ENCODE results near the gene BHMT.
"Not testable (repeated sequence)": the region's sequence is repeated elsewhere in the genome, so short reads cannot be mapped to it uniquely, and the experiment has no call there.

Gene BHMT

DNA sequence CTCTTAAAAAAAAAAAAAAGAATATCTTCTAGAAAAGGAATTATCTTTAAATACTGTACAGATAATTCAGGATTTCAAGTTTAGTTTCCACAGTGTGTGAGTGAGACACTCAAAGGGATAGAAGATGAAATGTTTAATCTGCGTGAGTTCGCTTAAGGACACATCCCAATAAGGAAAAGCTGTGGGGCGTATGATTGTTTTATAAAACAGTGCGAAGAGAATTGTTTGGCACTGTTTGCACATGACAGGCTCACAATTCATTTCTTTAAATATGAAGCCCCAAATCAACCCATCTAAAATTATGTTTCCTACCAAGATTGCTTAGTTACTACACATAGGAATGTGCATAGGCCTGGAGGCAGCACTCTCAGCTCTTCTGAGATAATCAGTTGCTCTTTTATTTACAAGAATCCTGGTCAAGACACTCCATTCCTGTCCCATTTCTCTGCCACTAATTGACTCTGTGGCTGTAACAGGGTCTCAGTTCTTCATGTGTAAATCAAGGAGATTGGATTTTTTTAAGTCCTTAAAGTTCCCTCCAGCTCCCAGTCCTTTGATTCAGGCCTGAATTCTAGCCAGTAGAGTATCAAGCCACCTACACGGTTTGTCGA, 60.1 kb downstream of the BHMT start:
- in situ Hi-C loops (cut with HindIII; ENCODE audit: low sequenced_read_pairs) = no loop called here

DNA sequence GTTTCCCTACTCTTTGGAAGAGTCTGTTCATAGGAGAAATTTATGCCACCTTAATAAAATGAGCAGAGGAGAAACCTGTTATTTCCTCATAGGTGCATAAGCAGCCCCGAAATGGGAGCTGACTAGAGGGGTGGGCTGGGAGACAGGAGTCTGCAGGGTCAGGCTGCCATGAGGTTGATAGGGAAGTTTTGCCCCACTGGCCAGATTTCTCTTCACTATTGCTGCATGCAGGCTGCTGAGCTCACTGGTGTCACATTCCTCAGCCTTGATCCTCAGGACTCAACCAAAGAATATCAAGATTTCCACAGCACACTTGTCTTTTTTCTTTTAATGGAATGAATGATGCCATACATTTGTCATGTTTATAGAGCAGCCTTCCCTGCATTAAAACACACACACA, 60.7 kb downstream of the BHMT start:
- in situ Hi-C loops (cut with HindIII; ENCODE audit: low sequenced_read_pairs) = no loop called here

DNA sequence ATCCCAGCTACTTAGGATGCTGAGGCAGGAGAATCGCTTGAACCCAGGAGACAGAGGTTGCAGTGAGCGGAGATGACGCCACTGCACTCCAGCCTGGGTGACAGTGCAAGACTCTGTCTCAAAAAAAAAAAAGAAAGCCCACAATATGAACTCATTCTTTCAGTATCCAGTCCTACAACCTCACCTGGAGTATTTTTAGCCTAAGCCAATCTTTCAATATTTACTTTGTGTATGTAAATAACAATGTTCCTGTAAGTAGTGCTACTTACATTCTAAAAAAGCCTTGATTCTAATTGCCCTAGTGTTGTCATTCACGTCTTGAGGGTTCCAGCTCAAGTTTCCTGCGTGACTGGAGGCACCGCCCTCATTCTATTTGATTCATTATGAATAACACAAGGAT, 62.0 kb downstream of the BHMT start:
- in situ Hi-C loops (cut with HindIII; ENCODE audit: low sequenced_read_pairs) = no loop called here

DNA sequence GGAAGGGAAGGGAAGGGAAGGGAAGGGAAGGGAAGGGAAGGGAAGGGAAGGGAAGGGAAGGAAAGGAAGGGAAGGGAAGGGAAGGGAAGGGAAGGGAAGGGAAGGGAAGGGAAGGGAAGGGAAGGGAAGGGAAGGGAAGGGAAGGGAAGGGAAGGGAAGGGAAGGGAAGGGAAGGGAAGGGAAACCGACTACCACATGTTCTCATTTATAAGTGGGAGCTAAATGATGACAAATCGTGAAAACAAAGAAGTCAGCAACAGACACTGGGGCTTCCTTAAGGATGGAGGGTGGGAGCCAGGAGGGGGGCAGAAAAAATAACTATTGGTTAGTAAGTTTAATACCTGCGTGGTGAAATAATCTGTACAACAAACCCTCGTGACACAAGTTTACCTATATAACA, 68.8 kb downstream of the BHMT start:
- in situ Hi-C loops (cut with HindIII; ENCODE audit: low sequenced_read_pairs) = not testable (repeated sequence)

DNA sequence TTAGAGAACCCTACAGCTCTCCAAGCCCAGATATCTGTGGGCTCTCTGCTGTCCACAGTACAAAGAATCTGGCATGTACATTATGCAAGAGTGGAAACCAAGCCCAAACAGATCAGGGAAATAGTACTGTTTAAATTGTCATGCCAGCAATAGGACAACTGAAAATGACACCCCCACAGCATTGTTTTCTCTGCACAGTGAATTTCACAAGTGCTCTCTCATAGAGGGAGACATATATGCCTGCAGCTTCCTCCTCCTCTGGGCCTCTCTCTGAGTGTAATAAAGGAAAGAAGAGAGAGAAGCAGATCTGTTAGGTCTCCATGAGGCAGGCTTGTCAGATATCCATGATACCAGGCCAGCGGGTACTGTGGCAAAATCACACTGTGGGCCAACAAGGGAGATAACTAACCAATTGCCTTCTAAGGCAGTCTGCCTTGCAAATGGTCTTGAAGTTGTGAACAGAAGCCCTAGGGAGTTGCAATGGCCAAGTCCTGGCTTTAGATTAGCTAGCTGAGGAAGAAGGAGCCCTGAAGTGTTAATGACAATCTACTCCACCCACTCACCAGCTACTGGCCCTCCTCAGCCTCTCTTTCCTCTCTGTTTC, 69.9 kb downstream of the BHMT start:
- in situ Hi-C loops (cut with HindIII; ENCODE audit: low sequenced_read_pairs) = no loop called here

Measured in endothelial cell of hepatic sinusoid (primary cell).